ENCODE results near the gene LRRC27.
A peak's percentile ranks its signal among the peaks of the same experiment; 100 is the strongest.
"Not testable (repeated sequence)": the region's sequence is repeated elsewhere in the genome, so short reads cannot be mapped to it uniquely, and the experiment has no call there.

The LRRC27 gene

GRCh38 chr10:132316133-132316532, 15.9 kb upstream of the LRRC27 start:
- DNase-seq = no peak

- not testable (repeated sequence) for DNase-seq
Observed at GRCh38 chr10:132317477-132317876, 14.5 kb upstream of the LRRC27 start.

GRCh38 chr10:132319853-132320653, 11.9 kb upstream of the LRRC27 start:
- DNase-seq = no peak

GRCh38 chr10:132320654-132321469, 11.1 kb upstream of the LRRC27 start:
- DNase-seq = no peak

DNA sequence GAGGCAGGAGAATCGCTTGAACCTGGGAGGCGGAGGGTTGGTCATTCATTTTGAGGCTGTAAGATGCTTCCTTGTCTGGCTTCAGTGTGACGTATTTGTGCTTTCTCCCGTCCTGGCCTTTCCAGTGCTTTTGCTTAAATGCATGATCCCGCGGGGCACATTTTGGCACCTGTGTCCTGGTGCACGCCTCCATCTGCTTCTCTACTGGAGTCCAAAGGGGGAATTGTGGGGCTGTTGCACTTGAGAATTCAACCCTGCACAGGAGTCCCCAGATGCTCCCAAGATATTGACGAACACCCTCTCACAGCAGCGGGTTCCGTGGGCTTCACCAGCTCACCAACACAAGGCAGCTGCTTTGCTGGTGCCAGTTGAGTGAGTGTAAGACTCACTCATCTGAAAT, 10.3 kb upstream of the LRRC27 start:
- DNase-seq = no peak

DNA sequence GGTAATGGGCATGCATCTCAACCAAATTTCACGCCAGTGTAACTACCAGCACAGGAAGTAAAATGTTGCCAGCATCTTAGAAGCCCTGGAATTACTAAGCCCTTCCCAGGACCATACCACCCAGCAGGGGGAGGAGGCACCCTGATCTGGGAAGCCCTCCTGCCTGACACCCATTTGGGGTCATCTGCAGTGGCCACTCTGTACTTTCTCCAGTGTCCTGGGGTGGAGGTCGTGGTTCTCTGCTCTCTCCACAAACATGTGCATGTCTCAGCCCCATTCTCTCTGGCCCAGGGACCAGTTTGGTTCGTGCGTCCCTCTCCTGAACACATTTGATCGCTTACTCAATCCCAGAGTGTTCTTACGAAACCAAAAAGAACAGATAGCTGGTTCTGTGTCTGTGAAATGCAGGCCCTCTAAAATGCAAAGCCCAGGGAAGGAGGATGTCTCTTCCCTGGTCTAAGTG, 9.4 kb upstream of the LRRC27 start:
- DNase-seq = no peak

DNA sequence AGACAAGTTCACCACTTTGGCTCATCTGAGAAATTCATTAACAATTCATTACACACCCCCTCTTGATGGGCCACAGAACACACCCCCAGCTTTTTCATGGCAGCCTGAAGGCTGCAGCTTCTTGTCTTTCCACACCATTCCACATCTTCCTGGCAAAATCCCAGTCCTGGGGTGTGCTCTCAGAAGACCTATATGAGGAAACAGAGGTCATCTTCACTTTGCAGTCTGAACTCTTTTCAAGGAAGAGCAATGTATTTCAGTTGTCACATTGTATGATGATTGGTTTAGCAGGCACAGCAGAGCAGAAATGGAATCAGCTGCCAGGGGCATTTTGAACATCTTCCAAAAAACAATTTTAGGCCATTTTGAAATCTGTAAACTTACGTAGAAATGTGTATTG, 7.8 kb upstream of the LRRC27 start:
- no peak for DNase-seq

DNA sequence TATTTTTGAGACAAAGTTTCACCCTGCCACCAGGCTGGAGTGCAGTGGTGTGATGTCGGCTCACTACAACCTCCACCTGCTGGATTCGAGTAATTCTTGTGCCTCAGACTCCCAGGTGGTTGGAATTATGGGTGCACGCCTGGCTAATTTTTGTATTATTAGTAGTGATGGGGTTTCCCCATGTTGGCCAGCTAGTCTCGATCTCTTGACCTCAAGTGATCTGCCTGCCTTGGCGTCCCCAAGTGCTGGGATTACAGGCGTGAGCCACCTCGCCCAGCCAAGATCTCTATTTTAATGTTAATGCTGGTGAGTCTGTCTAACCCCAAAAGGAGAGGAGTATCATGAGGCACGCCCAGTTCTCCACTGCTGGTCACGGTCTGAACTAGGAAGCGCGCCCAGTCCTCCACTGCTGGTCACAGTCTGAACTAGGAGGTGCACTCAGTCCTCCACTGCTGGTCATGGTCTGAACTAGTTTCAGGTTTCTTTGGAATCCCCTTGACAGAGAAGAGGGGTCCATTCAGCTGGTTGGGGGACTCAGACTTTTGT, 5.6 kb upstream of the LRRC27 start:
- no peak for DNase-seq

GRCh38 chr10:132326925-132327324, 5.1 kb upstream of the LRRC27 start:
- DNase-seq = no peak

DNA sequence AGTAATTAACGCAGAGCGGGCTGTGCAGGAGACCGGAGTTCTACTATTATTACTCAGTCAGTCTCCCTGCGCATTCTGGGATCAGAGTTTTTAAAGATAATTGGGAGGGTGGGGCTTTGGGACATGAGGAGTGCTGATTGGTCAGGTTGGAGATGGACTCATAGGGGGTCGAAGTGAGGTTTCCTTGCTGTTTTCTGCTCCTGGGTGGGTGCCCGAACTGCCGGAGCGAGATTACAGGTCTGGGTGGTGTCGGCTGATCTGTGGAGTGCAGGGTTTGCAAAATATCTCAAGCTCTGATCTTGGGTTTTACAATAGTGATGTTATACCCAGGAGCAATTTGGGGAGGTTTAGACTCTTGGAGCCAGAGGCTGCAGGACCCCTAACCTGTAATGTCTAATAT, 3.9 kb upstream of the LRRC27 start:
- DNase-seq = no peak

- no peak for DNase-seq
Observed at GRCh38 chr10:132328738-132329137, 3.3 kb upstream of the LRRC27 start.

- peak; percentile 49 for DNase-seq
Observed at GRCh38 chr10:132329565-132330485, 2.2 kb upstream of the LRRC27 start.

DNA sequence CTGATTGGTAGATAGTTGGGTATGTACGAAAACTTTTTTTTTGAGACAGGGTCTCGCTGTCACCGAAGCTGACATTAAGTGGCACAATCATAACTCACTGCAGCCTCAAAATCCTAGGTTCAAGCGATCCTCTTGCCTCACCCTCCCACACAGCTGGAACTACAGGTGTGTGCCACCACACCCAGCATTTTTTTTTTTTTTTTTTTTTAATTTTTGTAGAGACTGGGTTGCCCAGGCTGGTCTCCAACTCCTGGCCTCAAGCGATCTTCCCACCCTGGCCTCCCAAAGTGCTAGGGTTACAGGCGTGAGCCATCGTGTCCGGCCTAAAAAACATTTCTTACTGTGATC, 1.5 kb upstream of the LRRC27 start:
- no peak for DNase-seq

DNA sequence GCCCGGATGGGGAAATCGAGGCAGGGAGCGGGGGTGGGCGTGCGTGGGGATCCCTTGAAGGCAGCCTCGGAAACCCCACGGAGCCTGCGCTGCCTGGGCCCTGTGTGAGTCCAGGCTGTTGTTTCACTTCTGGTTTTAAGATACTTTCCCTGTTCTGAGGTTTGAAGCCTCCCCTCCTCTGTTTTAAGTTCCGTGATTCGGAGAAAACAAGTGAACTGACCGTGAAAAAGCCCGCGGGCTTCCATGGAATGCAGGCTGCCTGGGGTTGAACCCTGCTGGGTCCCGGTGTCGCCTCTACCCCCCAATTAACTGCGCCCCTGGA, 401 bp downstream of the LRRC27 start:
- DNase-seq = no peak

DNA sequence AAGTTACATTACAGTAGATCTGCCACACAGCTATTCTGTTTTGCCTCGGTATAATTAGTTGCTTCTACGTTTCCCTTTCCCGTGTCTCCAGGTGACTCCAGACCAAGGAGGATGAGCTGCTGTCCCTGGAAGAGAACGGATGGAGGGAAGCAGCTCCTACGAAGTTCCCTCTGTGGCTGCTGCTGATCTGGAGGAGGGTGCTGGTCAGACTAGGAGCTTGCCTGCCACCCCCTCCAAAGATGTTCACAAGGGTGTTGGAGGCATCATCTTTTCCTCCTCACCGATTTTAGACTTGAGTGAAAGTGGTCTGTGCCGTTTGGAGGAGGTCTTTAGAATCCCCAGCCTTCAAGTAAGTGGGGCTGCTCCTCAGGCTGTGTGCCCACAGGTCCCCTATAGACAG, 1.4 kb downstream of the LRRC27 start:
- no peak for DNase-seq

DNA sequence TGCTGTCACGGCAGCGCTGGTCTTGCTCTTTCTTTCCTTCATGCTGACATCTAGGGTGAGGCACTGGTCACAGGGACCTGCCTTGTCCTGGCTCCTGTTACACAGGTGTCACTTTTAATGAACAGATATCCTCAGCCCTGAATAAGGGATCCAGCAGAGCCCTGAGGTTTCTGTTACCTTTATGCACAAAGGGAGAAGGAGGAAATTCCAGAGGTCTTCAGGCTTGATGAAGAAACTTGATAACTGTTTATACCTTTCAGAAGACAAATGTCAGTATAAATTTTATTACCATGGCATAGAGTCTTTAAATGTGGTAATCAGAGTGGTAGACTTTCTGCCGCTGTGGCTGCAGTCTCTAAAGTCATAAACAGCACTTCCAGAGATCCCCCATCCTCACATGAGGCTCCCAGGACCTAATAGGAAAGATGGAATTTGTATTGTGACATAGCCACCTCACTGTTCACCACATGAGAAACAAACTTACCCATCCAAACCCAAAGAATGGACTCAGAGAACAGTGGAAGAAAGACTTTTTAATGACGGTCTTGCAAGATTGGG, 2.7 kb downstream of the LRRC27 start:
- no peak for DNase-seq

DNA sequence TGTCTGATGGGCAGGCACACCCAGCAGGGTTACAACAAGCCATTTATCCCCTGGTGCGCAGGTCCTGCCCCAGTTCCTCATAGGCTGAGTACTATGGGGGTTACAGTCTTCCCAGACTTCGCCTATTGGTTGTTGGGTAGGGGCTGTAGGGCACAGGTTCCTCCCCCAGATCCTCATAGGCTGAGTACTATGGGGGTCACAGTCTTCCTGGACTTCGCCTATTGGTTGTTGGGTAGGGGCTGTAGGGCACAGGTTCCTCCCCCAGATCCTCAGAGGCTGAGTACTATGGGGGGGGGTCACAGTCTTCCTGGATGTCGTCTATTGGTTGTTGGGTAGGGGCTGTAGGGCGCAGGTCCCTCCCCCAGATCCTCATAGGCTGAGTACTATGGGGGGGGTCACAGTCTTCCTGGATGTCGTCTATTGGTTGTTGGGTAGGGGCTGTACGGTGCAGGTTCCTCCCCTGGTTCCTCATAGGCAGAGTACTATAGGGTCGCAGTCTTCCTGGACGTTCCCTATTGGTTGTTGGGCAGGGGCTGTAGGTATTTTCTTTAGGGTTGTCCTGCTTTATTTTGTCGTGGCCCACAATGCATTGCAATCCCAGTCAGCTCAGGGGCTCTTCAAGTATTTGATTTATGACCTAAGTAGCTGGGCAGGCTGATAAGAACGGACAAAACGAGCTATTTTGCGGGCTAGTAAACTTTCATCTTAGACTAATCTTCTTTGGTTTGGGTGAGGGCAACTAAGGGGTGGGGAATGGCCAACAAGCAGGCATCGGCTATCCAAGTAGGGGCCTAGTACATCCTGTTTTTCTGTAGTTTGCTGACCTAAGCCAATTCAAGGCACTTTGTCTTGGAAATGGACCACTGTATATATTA, 3.4 kb downstream of the LRRC27 start:
- DNase-seq = peak; percentile 28

DNA sequence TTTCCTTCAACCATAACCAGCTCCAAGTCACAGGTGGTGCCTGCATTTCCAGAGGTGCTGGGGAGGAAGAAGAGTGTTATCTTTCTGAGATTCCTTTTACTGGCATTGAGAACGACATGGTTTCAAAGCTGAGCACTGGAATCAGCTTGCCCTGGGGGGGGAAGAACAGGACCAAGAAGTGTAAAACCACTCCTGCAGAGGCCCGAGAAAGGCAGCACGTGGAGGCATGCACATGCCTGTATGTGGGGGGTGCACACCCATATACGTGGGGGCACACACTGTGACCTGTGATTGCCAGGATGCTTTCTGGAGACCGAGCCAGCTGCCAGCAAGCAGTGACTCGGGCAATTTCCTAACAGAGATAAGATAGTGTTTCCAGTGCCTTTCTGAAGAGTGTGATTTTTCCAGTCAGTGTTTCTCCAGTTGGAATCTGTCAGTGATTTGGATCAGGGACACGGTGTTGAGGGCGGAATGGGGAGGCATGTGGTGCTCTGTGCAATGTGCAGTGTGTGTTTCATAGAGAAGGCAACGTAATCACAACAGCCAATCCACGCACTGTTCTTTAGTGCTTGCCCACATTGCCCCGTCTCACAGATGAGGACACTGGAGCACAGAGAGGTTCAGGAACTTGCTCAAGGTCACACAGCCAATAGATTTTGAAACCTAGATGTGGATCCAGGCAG, 4.2 kb downstream of the LRRC27 start:
- no peak for DNase-seq

DNA sequence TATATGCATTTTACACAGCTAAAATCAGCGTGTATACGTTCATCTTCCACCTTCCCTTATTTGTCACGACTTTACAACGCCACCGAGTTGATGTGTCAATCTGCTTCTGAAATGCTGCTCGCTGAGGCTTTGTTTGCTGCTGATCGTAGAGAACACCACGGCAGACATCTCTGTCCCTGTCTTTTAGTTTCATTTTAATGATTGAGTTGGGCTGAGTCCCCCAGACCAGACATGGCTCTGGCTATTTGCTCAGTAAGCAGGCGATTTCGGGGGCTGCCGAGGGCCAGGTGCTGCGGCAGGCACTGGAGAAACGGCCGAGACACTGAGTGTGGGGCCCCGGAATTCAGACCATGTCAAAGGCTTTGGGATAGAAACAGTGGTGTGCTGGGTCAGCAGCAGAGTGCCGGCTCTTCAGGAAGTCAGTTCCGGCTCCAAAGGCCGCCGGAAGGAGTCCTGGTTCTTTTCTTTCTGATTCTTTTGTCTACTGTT, 5.0 kb downstream of the LRRC27 start:
- DNase-seq = peak; percentile 8

DNA sequence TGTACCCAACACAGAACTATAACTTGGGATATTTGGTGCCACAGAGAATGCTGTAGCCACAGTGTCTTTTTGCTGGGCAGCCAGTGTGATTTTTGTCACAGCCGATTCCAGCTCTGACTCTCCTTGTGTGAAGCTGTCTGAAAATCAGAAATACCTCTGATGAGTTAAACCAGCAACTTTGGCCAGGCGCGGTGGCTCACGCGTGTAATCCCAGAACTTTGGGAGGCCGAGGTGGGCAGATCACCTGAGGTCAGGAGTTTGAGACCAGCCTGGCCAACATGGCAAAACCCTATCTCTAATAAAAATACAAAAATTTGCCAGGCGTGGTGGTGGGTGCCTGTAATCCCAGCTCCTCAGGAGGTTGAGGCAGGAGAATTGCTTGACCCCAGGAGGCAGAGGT, 5.9 kb downstream of the LRRC27 start:
- not testable (repeated sequence) for DNase-seq

- no peak for DNase-seq
Observed at GRCh38 chr10:132338876-132339275, 6.9 kb downstream of the LRRC27 start.
